Ishikawa (cell line): ENCODE data around the gene CD74.

Experiments used
- CEBPB ChIP-seq: IDR thresholded peaks from 2 replicates; pipeline ENCODE4 v1.6.1; 2012
- CREB1 ChIP-seq: IDR thresholded peaks from 2 replicates; pipeline ENCODE4 v1.6.1; 2012; ENCODE audit warnings: low read depth
- EGR1 ChIP-seq: IDR thresholded peaks from 2 replicates; pipeline ENCODE4 v1.6.1; 2012
- EP300 ChIP-seq: IDR thresholded peaks from 2 replicates; pipeline ENCODE4 v1.6.1; 2012; ENCODE audit warnings: borderline replicate concordance
- FOXM1 ChIP-seq: IDR thresholded peaks from 2 replicates; pipeline ENCODE4 v1.6.1; 2012; ENCODE audit warnings: low read depth, borderline replicate concordance
- NFIC ChIP-seq: IDR thresholded peaks from 2 replicates; pipeline ENCODE4 v1.6.1; 2012
- RAD21 ChIP-seq: IDR thresholded peaks from 2 replicates; pipeline ENCODE4 v1.6.1; 2012; ENCODE audit warnings: low read depth
- TAF1 ChIP-seq: IDR thresholded peaks from 2 replicates; pipeline ENCODE4 v1.6.1; 2012; ENCODE audit warnings: low read depth, mild to moderate bottlenecking
- TCF12 ChIP-seq: IDR thresholded peaks from 2 replicates; pipeline ENCODE4 v1.6.1; 2012; ENCODE audit warnings: low read depth
- TEAD4 ChIP-seq: IDR thresholded peaks from 2 replicates; pipeline ENCODE4 v1.6.1; 2012
- YY1 ChIP-seq: IDR thresholded peaks from 2 replicates; pipeline ENCODE4 v1.6.1; 2012; ENCODE audit warnings: low read depth
- ZBTB7A ChIP-seq: IDR thresholded peaks from 2 replicates; pipeline ENCODE4 v1.6.1; 2012; ENCODE audit warnings: low read depth
- TF ChIP-seq, protein P1 (sequence below): IDR thresholded peaks from 2 replicates; pipeline ENCODE4 v1.6.1; 2012
- TF ChIP-seq, protein P2 (sequence below): IDR thresholded peaks from 2 replicates; pipeline ENCODE4 v1.6.1; 2012
- TF ChIP-seq, protein P3 (sequence below): IDR thresholded peaks from 2 replicates; pipeline ENCODE4 v1.6.1; 2012; ENCODE audit warnings: low read depth, mild to moderate bottlenecking

Gene CD74

DNA sequence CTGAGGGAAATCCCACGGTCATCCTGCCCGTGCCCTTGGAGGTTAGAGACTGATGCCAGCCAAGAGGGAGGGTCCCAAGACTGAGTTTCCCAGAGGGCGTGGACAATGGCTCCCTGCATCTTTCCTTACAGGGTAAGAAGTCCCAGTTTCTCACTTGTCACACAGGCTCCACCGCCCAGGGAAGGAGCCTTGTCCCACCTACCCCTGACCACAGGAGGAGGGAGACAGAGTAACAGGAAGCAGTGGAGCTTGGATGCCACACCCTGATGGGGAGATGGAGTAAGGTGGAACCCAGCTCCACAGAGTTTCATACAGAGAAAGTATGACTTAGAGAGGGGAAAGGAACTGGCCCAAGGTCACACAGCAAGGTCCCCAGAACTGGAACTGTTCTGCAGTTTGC, 9.4 kb upstream of the CD74 start:
- no peak for TF ChIP-seq NFIC
- no peak for TF ChIP-seq EGR1
- TF ChIP-seq, protein P1, sequence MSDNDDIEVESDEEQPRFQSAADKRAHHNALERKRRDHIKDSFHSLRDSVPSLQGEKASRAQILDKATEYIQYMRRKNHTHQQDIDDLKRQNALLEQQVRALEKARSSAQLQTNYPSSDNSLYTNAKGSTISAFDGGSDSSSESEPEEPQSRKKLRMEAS: no peak
- TF ChIP-seq, protein P2, sequence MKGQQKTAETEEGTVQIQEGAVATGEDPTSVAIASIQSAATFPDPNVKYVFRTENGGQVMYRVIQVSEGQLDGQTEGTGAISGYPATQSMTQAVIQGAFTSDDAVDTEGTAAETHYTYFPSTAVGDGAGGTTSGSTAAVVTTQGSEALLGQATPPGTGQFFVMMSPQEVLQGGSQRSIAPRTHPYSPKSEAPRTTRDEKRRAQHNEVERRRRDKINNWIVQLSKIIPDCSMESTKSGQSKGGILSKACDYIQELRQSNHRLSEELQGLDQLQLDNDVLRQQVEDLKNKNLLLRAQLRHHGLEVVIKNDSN: no peak
- TF ChIP-seq EP300: no peak
- TF ChIP-seq, protein P3, sequence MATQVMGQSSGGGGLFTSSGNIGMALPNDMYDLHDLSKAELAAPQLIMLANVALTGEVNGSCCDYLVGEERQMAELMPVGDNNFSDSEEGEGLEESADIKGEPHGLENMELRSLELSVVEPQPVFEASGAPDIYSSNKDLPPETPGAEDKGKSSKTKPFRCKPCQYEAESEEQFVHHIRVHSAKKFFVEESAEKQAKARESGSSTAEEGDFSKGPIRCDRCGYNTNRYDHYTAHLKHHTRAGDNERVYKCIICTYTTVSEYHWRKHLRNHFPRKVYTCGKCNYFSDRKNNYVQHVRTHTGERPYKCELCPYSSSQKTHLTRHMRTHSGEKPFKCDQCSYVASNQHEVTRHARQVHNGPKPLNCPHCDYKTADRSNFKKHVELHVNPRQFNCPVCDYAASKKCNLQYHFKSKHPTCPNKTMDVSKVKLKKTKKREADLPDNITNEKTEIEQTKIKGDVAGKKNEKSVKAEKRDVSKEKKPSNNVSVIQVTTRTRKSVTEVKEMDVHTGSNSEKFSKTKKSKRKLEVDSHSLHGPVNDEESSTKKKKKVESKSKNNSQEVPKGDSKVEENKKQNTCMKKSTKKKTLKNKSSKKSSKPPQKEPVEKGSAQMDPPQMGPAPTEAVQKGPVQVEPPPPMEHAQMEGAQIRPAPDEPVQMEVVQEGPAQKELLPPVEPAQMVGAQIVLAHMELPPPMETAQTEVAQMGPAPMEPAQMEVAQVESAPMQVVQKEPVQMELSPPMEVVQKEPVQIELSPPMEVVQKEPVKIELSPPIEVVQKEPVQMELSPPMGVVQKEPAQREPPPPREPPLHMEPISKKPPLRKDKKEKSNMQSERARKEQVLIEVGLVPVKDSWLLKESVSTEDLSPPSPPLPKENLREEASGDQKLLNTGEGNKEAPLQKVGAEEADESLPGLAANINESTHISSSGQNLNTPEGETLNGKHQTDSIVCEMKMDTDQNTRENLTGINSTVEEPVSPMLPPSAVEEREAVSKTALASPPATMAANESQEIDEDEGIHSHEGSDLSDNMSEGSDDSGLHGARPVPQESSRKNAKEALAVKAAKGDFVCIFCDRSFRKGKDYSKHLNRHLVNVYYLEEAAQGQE: no peak
- no peak for TF ChIP-seq YY1

DNA sequence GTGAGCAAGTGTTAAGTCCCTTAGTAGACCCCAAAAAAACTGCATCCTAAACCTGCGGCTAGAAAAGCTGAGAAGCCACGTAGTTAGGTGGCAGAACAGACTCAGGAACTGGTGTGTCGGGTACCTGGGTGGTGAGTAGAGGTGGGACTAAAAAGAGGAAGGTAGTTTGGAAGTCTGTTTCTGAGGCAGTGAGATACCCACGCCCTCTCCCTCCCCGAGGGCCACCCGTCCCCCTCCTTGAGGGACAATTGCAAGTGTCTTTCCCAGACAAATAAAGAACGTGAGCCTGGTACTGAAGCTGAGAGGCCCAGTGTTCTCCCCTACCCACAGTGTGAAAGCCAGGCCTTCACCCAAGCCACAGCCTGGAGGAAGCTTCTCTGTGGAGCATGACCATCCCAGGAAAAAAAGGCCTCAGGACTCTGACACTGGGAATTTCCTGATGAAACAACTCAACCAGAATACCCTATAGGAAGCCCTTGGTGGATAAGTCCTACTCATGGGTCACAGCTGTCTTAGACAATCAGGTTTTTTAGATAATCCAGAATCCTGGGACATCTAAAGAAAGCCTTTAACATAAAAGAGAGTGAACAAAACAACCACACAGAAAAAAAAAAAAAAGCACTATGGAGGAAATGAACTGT, 7.0 kb upstream of the CD74 start:
- TF ChIP-seq YY1: no peak
- no peak for TF ChIP-seq RAD21
- no peak for TF ChIP-seq EGR1
- TF ChIP-seq, protein P3: no peak
- TF ChIP-seq, protein P1: no peak
- no peak for TF ChIP-seq TEAD4
- no peak for TF ChIP-seq CEBPB
- TF ChIP-seq FOXM1: no peak
- no peak for TF ChIP-seq CREB1
- no peak for TF ChIP-seq ZBTB7A
- no peak for TF ChIP-seq TAF1
- no peak for TF ChIP-seq NFIC
- TF ChIP-seq, protein P2: no peak
- no peak for TF ChIP-seq TCF12
- TF ChIP-seq EP300: no peak

DNA sequence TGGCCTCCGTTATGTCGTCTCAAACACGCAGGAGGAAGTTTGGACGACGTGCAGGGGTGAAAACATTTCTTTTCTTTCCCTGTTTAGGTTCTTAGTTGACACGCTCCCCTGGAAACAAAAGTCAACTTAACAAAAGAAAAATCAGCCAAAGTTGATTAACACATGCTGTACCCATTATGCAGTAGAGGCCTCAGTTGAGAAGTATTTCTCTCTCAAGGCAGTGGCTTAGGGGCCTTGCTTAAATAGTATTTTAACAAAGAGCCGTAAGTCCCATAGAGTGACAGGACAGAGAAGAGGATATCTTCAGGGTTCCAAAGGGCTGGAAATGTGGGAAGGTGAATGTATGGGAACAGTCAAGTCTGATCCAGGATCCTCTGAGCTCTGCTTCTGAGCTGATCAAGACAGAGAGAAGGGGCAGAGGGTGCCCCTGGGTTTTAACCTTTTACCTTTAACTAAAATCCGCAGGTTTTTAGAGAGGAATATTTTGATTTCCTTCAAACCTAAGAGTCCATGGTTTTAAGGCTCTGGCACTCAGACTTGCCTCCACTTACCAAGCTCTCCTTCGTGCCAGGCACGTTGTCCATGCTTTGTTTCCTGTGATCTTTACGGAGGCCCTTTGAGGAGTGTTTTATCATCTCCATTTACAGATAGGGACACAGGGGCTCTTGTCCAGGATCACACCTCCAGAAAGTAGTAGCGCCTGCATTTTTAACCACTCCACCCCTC, 629 bp upstream of the CD74 start:
- TF ChIP-seq, protein P3: no peak
- TF ChIP-seq YY1 (no peak), RAD21 (no peak), TCF12 (no peak), TAF1 (no peak), EGR1 (no peak), NFIC (no peak), CREB1 (no peak), ZBTB7A (no peak), EP300 (no peak), CEBPB (no peak), TEAD4 (no peak), FOXM1 (no peak)
- TF ChIP-seq, protein P2: no peak
- TF ChIP-seq, protein P1: no peak
